Liver (tissue), 9 donors: Measurements from ENCODE around the gene FILIP1. TPM values are rescaled to one million over a fixed set of nuclear protein-coding genes. Genes with fewer than 3 reads are reported as not detected.
A peak's percentile ranks its signal among the peaks of the same experiment; 100 is the strongest.

Experiments used
- DNase-seq: peaks from one replicate; pipeline ENCODE4 v3.0.0-alpha.2; 2017; ENCODE audit warnings: low spot score
- H3K27ac ChIP-seq, 2 donors: one replicate each; pipeline ENCODE4 v1.7.0; 2013; ENCODE audit warnings: inconsistent platforms in 2 of 2, low read length in 2 of 2, control low read depth in 1 of 2, low read depth in 1 of 2, mild to moderate bottlenecking in 1 of 2
- H3K27me3 ChIP-seq, 4 donors: one replicate each; pipeline versions ENCODE4 v1.6.1 to v1.7.0; 2013; ENCODE audit warnings: low read length in 3 of 4, inconsistent platforms in 1 of 4, mild to moderate bottlenecking in 1 of 4, moderate library complexity in 1 of 4; ENCODE audit not compliant: control insufficient read depth in 4 of 4, insufficient read depth in 4 of 4
- H3K36me3 ChIP-seq, 4 donors: one replicate each; pipeline versions ENCODE4 v1.6.1 to v1.7.0; 2013; ENCODE audit warnings: low read length in 3 of 4, mild to moderate bottlenecking in 3 of 4, low read depth in 1 of 4, moderate library complexity in 1 of 4; ENCODE audit not compliant: control insufficient read depth in 4 of 4, insufficient read depth in 3 of 4
- H3K4me1 ChIP-seq, 4 donors: one replicate each; pipeline versions ENCODE4 v1.6.1 to v1.7.0; 2013; ENCODE audit warnings: low read length in 3 of 4, mild to moderate bottlenecking in 3 of 4, moderate library complexity in 1 of 4; ENCODE audit not compliant: control insufficient read depth in 4 of 4, insufficient read depth in 4 of 4
- H3K4me3 ChIP-seq, 3 donors: one replicate each; pipeline versions ENCODE4 v1.6.1 to v1.7.0; 2013; ENCODE audit warnings: low read length in 3 of 3, control low read depth in 1 of 3, low read depth in 1 of 3, mild to moderate bottlenecking in 1 of 3
- H3K9ac ChIP-seq, 2 donors: one replicate each; pipeline ENCODE4 v1.7.0; 2013; ENCODE audit warnings: low read length in 2 of 2, mild to moderate bottlenecking in 2 of 2, moderate library complexity in 2 of 2, control low read depth in 1 of 2, low read depth in 1 of 2
- H3K9me3 ChIP-seq, 4 donors: one replicate each; pipeline versions ENCODE4 v1.6.1 to v1.7.0; 2013; ENCODE audit warnings: low read length in 3 of 4; ENCODE audit not compliant: control insufficient read depth in 4 of 4
- ATF3 ChIP-seq: IDR thresholded peaks from 2 replicates; pipeline ENCODE4 v1.6.1; 2016; ENCODE audit warnings: antibody characterized with exemption
- CTCF ChIP-seq: fragments of 150-350 bp; IDR thresholded peaks from 2 replicates; pipeline ENCODE4 v1.5.1; 2017; ENCODE audit warnings: improper control_type of control experiment, low read depth, low read length; ENCODE audit not compliant: missing input control
- FOXA1 ChIP-seq: IDR thresholded peaks from 2 replicates; pipeline ENCODE4 v1.6.1; 2016; ENCODE audit warnings: antibody characterized with exemption
- FOXA2 ChIP-seq: IDR thresholded peaks from 2 replicates; pipeline ENCODE4 v1.6.1; 2016; ENCODE audit warnings: antibody characterized with exemption
- GABPA ChIP-seq, 2 donors: IDR thresholded peaks in 1 of 2; conservative IDR thresholded peaks in 1 of 2; 2 replicates each; pipeline ENCODE4 v1.6.1; 2016; ENCODE audit warnings: antibody characterized with exemption in 2 of 2, mild to moderate bottlenecking in 1 of 2, moderate library complexity in 1 of 2
- HNF4G ChIP-seq: IDR thresholded peaks from 2 replicates; pipeline ENCODE4 v1.6.1; 2016; ENCODE audit warnings: antibody characterized with exemption
- RAD21 ChIP-seq, 2 donors: IDR thresholded peaks; 2 replicates each; pipeline ENCODE4 v1.6.1; 2016; ENCODE audit warnings: antibody characterized with exemption in 2 of 2, mild to moderate bottlenecking in 2 of 2
- REST ChIP-seq: IDR thresholded peaks from 2 replicates; pipeline ENCODE4 v1.6.1; 2016; ENCODE audit warnings: antibody characterized with exemption, mild to moderate bottlenecking
- RXRA ChIP-seq, 2 donors: IDR thresholded peaks; 2 replicates each; pipeline ENCODE4 v1.6.1; 2017 to 2018; ENCODE audit warnings: antibody characterized with exemption in 2 of 2, mild to moderate bottlenecking in 1 of 2
- TAF1 ChIP-seq: conservative IDR thresholded peaks from 2 replicates; pipeline ENCODE4 v1.6.1; 2016; ENCODE audit warnings: antibody characterized with exemption, mild to moderate bottlenecking
- ZBTB33 ChIP-seq: IDR thresholded peaks from 2 replicates; pipeline ENCODE4 v1.6.1; 2016; ENCODE audit warnings: antibody characterized with exemption
- WGBS: extraction: QIAGEN DNeasy Blood & Tissue Kit; methylation state at CpG from one replicate; pipeline ENCODE4 v1.1.7; 2013; 5-methylcytosine and 5-hydroxymethylcytosine counted together
- polyA plus RNA-seq, 2 donors: library from polyadenylated mRNA; stranded (reverse) in 1 of 2; unstranded in 1 of 2; fragments of 200-250 nt in 1 of 2; fragments of >200 nt in 1 of 2; fragmentation: Nextera tagmentation in 1 of 2; extraction: Ambion mirVana in 1 of 2; gene quantifications; one replicate each; pipeline versions ENCODE4 v1.2.1 to v1.2.3, GENCODE V29; 2013 to 2015
- total RNA-seq, 2 donors: library from RNA; depleted of rRNA; stranded (reverse); fragments of >200 nt; gene quantifications; one replicate each; pipeline ENCODE4 v1.2.3, GENCODE V29; 2014
- donor health status: healthy.
- donor health status: healthy.
- donor health status: healthy.
- donor health status: healthy.
- donor health status: healthy.

FILIP1 gene
- total and polyA plus RNA-seq, 4 donors = 0.70 to 2.8 (median 1.1) TPM

GRCh38 chr6:75526502-75527127 lies 33.0 kb upstream of the FILIP1 start:
- Histone ChIP-seq H3K9me3 (no peaks in the 10 kb centered on the region), H3K4me1 (peaks cover 0 to 5% (median 3%) of the 10 kb centered on the region in 4 donors), H3K9ac (no peak overlapping the region), H3K36me3 (no peaks in the 10 kb centered on the region), H3K27ac (no peak overlapping the region), H3K27me3 (no peaks in the 10 kb centered on the region), H3K4me3 (no peak overlapping the region)
- WGBS = 9% methylated on average over 4 of the region's 4 CpGs
- TF ChIP-seq REST (no peak), FOXA2 (no peak), ZBTB33 (no peak), RAD21 (IDR thresholded peaks at IDR 0.05) (peak; percentile 93 to 94), CTCF (peak; percentile 84), RXRA (IDR thresholded peaks at IDR 0.05) (no peak)
- peak; percentile 43 for DNase-seq

- no peak for TF ChIP-seq FOXA2
- no peak for TF ChIP-seq ATF3
- TF ChIP-seq FOXA1 = no peak
- no peak for TF ChIP-seq GABPA (IDR thresholded peaks at IDR 0.05 in 1 of 2, conservative IDR thresholded peaks at IDR 0.05 in 1 of 2)
- no peak for TF ChIP-seq TAF1
- TF ChIP-seq HNF4G = no peak
- H3K27ac ChIP-seq = no peak overlapping the region
- H3K36me3 ChIP-seq = no peaks in the 10 kb centered on the region
- 88% methylated on average over 3 of the region's 3 CpGs for WGBS
- H3K4me3 ChIP-seq = no peak overlapping the region
- peaks cover 0 to 5% (median 3%) of the 10 kb centered on the region in 4 donors for H3K4me1 ChIP-seq
- no peak for DNase-seq
- no peaks in the 10 kb centered on the region for H3K9me3 ChIP-seq
- no peaks in the 10 kb centered on the region for H3K27me3 ChIP-seq
- H3K9ac ChIP-seq = no peak overlapping the region
Measured at GRCh38 chr6:75525682-75526081, 32.1 kb upstream of the FILIP1 start.
